HepG2 (cell line): Measurements from ENCODE around the gene ZMAT2.

Source experiments
- EP300 ChIP-seq, 3 experiments: sonication (generic) in 1 of 3; formaldehyde crosslinking in 1 of 3; IDR thresholded peaks; 2 replicates each; pipeline versions ENCODE4 v1.5.1 to v1.6.1; 2011 to 2020; ENCODE audit warnings: low read depth in 2 of 3, low read length in 2 of 3, borderline replicate concordance in 1 of 3, improper control_type of control experiment in 1 of 3, mild to moderate bottlenecking in 1 of 3, missing genetic modification reagents in 1 of 3, moderate library complexity in 1 of 3
- EZH2 ChIP-seq: conservative IDR thresholded peaks from 2 replicates; pipeline ENCODE4 v1.6.1; 2012; ENCODE audit warnings: mild to moderate bottlenecking, low read depth, low read length, moderate library complexity
- HNRNPUL1 ChIP-seq: fragments of 200-400 bp; formaldehyde crosslinking; IDR thresholded peaks from 2 replicates; pipeline ENCODE4 v1.6.1; 2017; ENCODE audit warnings: low read depth, mild to moderate bottlenecking, low read length, moderate library complexity
- JUN ChIP-seq: sonication (generic); formaldehyde crosslinking; IDR thresholded peaks from 2 replicates; pipeline ENCODE4 v1.4.0; 2020; ENCODE audit warnings: mild to moderate bottlenecking, missing genetic modification reagents
- SOX6 ChIP-seq, 2 experiments: fragments of 450-650 bp in 1 of 2; sonication (generic) in 1 of 2; formaldehyde crosslinking in 1 of 2; IDR thresholded peaks; 2 replicates each; pipeline versions ENCODE4 v1.4.0 to v1.6.1; 2017 to 2020; ENCODE audit warnings: antibody characterized with exemption in 1 of 2, mild to moderate bottlenecking in 1 of 2, missing genetic modification reagents in 1 of 2
- XBP1 ChIP-seq: sonication (generic); formaldehyde crosslinking; IDR thresholded peaks from 2 replicates; pipeline ENCODE4 v1.5.0; 2020; ENCODE audit warnings: missing genetic modification reagents
- ZNF138 ChIP-seq: sonication (generic); formaldehyde crosslinking; IDR thresholded peaks from 2 replicates; pipeline ENCODE4 v1.5.0; 2020; ENCODE audit warnings: mild to moderate bottlenecking, low read depth, missing genetic modification reagents
- ZNF280D ChIP-seq: sonication (generic); formaldehyde crosslinking; IDR thresholded peaks from 2 replicates; pipeline ENCODE4 v1.5.1; 2020; ENCODE audit warnings: mild to moderate bottlenecking, missing genetic modification reagents
- ZSCAN20 ChIP-seq: sonication (generic); formaldehyde crosslinking; IDR thresholded peaks from 2 replicates; pipeline ENCODE4 v1.4.0; 2020; ENCODE audit warnings: missing genetic modification reagents, mild to moderate bottlenecking, borderline replicate concordance
- ZSCAN9 ChIP-seq: IDR thresholded peaks from 2 replicates; pipeline ENCODE4 v1.6.1; 2016; ENCODE audit warnings: borderline replicate concordance
- TF ChIP-seq, protein P1 (sequence below): sonication (generic); formaldehyde crosslinking; IDR thresholded peaks from 2 replicates; pipeline ENCODE4 v1.5.0; 2020; ENCODE audit warnings: mild to moderate bottlenecking, missing genetic modification reagents, moderate library complexity
- TF ChIP-seq, protein P2 (sequence below): sonication (generic); formaldehyde crosslinking; IDR thresholded peaks from 2 replicates; pipeline ENCODE4 v1.4.0; 2020; ENCODE audit warnings: missing genetic modification reagents
- TF ChIP-seq, protein P3 (sequence below): sonication (generic); formaldehyde crosslinking; IDR thresholded peaks from 2 replicates; pipeline ENCODE4 v1.4.0; 2020; ENCODE audit warnings: missing genetic modification reagents
- TF ChIP-seq, protein P4 (sequence below), 2 experiments: IDR thresholded peaks; 2 replicates each; pipeline ENCODE4 v1.6.1; 2011 to 2012; ENCODE audit warnings: low read length in 2 of 2, borderline replicate concordance in 1 of 2, low read depth in 1 of 2, mild to moderate bottlenecking in 1 of 2, moderate library complexity in 1 of 2

DNA sequence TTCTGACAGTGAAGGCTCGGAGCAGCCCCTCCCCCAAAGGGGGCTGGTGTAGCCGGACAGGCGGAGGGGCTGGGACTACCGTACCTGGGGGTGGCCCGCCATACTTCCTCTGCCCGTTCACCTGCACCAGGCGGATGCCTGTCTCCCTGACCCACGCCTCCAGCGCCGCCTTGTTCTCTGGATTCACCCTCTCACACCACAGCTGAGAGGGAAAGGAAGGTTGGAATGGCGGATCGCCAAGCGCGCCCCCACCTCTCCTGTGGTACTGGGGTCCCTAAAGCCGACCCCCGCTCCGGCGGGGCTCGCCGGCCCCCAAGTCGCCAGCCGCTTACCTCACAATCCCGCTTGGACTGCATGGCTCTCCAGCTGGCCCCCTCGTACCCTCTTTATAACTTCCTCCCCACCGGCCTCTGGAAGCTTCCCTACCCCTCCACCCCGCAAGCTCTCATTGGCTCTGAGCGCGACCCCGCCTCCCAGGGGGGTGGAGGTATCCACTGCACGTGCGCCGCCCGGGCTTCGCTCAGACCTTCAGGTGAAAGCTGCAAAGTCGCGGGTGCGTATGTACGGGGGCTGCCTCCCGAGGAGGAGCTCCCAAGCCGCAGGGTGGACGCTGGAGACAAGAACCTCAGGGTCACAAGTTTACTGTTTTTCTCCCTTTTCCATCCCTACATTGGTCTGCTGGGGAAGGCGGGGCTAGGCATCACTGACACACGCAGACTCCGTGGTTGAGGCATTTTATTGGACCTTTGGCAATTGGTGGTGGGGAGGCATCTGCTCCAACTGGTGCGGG lies 26.9 kb upstream of the ZMAT2 start, which contains the start of gene DND1:
- no peak for TF ChIP-seq EP300 (IDR thresholded peaks at IDR 0.05; ENCODE audit: low read depth in 2 of 2, low read length in 2 of 2)
- no peak for TF ChIP-seq EP300 (CRISPR knock-in tag; IDR thresholded peaks at IDR 0.05; ENCODE audit: borderline replicate concordance)
- no peak for TF ChIP-seq ZSCAN9
- no peak for TF ChIP-seq ZSCAN20
- TF ChIP-seq, protein P1, sequence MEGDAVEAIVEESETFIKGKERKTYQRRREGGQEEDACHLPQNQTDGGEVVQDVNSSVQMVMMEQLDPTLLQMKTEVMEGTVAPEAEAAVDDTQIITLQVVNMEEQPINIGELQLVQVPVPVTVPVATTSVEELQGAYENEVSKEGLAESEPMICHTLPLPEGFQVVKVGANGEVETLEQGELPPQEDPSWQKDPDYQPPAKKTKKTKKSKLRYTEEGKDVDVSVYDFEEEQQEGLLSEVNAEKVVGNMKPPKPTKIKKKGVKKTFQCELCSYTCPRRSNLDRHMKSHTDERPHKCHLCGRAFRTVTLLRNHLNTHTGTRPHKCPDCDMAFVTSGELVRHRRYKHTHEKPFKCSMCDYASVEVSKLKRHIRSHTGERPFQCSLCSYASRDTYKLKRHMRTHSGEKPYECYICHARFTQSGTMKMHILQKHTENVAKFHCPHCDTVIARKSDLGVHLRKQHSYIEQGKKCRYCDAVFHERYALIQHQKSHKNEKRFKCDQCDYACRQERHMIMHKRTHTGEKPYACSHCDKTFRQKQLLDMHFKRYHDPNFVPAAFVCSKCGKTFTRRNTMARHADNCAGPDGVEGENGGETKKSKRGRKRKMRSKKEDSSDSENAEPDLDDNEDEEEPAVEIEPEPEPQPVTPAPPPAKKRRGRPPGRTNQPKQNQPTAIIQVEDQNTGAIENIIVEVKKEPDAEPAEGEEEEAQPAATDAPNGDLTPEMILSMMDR, result no peak
- no peak for TF ChIP-seq HNRNPUL1
- no peak for TF ChIP-seq JUN
- TF ChIP-seq, protein P2, sequence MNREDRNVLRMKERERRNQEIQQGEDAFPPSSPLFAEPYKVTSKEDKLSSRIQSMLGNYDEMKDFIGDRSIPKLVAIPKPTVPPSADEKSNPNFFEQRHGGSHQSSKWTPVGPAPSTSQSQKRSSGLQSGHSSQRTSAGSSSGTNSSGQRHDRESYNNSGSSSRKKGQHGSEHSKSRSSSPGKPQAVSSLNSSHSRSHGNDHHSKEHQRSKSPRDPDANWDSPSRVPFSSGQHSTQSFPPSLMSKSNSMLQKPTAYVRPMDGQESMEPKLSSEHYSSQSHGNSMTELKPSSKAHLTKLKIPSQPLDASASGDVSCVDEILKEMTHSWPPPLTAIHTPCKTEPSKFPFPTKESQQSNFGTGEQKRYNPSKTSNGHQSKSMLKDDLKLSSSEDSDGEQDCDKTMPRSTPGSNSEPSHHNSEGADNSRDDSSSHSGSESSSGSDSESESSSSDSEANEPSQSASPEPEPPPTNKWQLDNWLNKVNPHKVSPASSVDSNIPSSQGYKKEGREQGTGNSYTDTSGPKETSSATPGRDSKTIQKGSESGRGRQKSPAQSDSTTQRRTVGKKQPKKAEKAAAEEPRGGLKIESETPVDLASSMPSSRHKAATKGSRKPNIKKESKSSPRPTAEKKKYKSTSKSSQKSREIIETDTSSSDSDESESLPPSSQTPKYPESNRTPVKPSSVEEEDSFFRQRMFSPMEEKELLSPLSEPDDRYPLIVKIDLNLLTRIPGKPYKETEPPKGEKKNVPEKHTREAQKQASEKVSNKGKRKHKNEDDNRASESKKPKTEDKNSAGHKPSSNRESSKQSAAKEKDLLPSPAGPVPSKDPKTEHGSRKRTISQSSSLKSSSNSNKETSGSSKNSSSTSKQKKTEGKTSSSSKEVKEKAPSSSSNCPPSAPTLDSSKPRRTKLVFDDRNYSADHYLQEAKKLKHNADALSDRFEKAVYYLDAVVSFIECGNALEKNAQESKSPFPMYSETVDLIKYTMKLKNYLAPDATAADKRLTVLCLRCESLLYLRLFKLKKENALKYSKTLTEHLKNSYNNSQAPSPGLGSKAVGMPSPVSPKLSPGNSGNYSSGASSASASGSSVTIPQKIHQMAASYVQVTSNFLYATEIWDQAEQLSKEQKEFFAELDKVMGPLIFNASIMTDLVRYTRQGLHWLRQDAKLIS, result no peak
- no peak for TF ChIP-seq XBP1
- TF ChIP-seq, protein P3, sequence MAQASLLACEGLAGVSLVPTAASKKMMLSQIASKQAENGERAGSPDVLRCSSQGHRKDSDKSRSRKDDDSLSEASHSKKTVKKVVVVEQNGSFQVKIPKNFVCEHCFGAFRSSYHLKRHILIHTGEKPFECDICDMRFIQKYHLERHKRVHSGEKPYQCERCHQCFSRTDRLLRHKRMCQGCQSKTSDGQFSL (CRISPR knock-in tag), result no peak
- TF ChIP-seq SOX6 (IDR thresholded peaks at IDR 0.05), result no peak
- TF ChIP-seq SOX6 (CRISPR knock-in tag; IDR thresholded peaks at IDR 0.05), result no peak
- TF ChIP-seq, protein P4, sequence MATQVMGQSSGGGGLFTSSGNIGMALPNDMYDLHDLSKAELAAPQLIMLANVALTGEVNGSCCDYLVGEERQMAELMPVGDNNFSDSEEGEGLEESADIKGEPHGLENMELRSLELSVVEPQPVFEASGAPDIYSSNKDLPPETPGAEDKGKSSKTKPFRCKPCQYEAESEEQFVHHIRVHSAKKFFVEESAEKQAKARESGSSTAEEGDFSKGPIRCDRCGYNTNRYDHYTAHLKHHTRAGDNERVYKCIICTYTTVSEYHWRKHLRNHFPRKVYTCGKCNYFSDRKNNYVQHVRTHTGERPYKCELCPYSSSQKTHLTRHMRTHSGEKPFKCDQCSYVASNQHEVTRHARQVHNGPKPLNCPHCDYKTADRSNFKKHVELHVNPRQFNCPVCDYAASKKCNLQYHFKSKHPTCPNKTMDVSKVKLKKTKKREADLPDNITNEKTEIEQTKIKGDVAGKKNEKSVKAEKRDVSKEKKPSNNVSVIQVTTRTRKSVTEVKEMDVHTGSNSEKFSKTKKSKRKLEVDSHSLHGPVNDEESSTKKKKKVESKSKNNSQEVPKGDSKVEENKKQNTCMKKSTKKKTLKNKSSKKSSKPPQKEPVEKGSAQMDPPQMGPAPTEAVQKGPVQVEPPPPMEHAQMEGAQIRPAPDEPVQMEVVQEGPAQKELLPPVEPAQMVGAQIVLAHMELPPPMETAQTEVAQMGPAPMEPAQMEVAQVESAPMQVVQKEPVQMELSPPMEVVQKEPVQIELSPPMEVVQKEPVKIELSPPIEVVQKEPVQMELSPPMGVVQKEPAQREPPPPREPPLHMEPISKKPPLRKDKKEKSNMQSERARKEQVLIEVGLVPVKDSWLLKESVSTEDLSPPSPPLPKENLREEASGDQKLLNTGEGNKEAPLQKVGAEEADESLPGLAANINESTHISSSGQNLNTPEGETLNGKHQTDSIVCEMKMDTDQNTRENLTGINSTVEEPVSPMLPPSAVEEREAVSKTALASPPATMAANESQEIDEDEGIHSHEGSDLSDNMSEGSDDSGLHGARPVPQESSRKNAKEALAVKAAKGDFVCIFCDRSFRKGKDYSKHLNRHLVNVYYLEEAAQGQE (IDR thresholded peaks at IDR 0.05; ENCODE audit: borderline replicate concordance in 1 of 2, low read depth in 1 of 2, low read length in 2 of 2), result no peak
- TF ChIP-seq ZNF280D (CRISPR knock-in tag), result no peak
- no peak for TF ChIP-seq ZNF138 (CRISPR knock-in tag)
- TF ChIP-seq EZH2, result no peak
